GM15510 (cell line): ENCODE results near the gene MCRIP1.

ENCODE experiments used
- POLR2A ChIP-seq: IDR thresholded peaks from 3 replicates; pipeline ENCODE4 v1.6.1; 2011; ENCODE audit warnings: borderline replicate concordance; ENCODE audit not compliant: insufficient read length; ENCODE audit errors: extremely low read depth

The MCRIP1 gene

GRCh38 chr17:81802048-81802758, 30.9 kb downstream of the MCRIP1 start:
- no peak for TF ChIP-seq POLR2A

GRCh38 chr17:81801327-81801726, 31.8 kb downstream of the MCRIP1 start:
- TF ChIP-seq POLR2A: no peak

- no peak for TF ChIP-seq POLR2A
Measured at GRCh38 chr17:81794509-81794908, 38.6 kb downstream of the MCRIP1 start.

- TF ChIP-seq POLR2A: no peak
Measured at GRCh38 chr17:81794074-81794476, 39.0 kb downstream of the MCRIP1 start.

- no peak for TF ChIP-seq POLR2A
Measured at GRCh38 chr17:81792675-81793615, 40.1 kb downstream of the MCRIP1 start.
